ENCODE measurements around the gene SLC17A9. TPM values are rescaled to one million over a fixed set of nuclear protein-coding genes. Genes with fewer than 3 reads are reported as not detected.
"Not testable (repeated sequence)": the region's sequence is repeated elsewhere in the genome, so short reads cannot be mapped to it uniquely, and the experiment has no call there.

The SLC17A9 gene
- total RNA-seq, 1 donor from 2014 or later = 9.4 TPM

- no peak for DNase-seq (ENCODE audit: low read depth, low spot score)
Observed at GRCh38 chr20:62956387-62957135, 4.1 kb downstream of the SLC17A9 start.

- DNase-seq (ENCODE audit: low read depth, low spot score) = no peak
Observed at GRCh38 chr20:62957136-62958117, 4.9 kb downstream of the SLC17A9 start.

GRCh38 chr20:62958388-62959100, 6.0 kb downstream of the SLC17A9 start:
- no peak for DNase-seq (ENCODE audit: low read depth, low spot score)

GRCh38 chr20:62959101-62959971, 6.8 kb downstream of the SLC17A9 start:
- DNase-seq (ENCODE audit: low read depth, low spot score) = no peak

- no peak for DNase-seq (ENCODE audit: low read depth, low spot score)
Observed at GRCh38 chr20:62959998-62960436, 7.5 kb downstream of the SLC17A9 start.

GRCh38 chr20:62960446-62961309, 8.2 kb downstream of the SLC17A9 start:
- not testable (repeated sequence) for DNase-seq (ENCODE audit: low read depth, low spot score)

GRCh38 chr20:62961310-62961783, 8.8 kb downstream of the SLC17A9 start:
- DNase-seq (ENCODE audit: low read depth, low spot score) = no peak

- DNase-seq (ENCODE audit: low read depth, low spot score) = no peak
Observed at GRCh38 chr20:62961799-62962198, 9.3 kb downstream of the SLC17A9 start.

- no peak for DNase-seq (ENCODE audit: low read depth, low spot score)
Observed at GRCh38 chr20:62962221-62962879, 9.8 kb downstream of the SLC17A9 start.

GRCh38 chr20:62962891-62963613, 10.5 kb downstream of the SLC17A9 start:
- DNase-seq (ENCODE audit: low read depth, low spot score) = no peak

- DNase-seq (ENCODE audit: low read depth, low spot score) = no peak
Observed at GRCh38 chr20:62963614-62964397, 11.3 kb downstream of the SLC17A9 start.

GRCh38 chr20:62964700-62965099, 12.2 kb downstream of the SLC17A9 start:
- DNase-seq (ENCODE audit: low read depth, low spot score) = no peak

- no peak for DNase-seq (ENCODE audit: low read depth, low spot score)
Observed at GRCh38 chr20:62965363-62965771, 12.9 kb downstream of the SLC17A9 start.

GRCh38 chr20:62966212-62967148, 14.0 kb downstream of the SLC17A9 start:
- no peak for DNase-seq (ENCODE audit: low read depth, low spot score)

GRCh38 chr20:62967149-62967501, 14.6 kb downstream of the SLC17A9 start:
- no peak for DNase-seq (ENCODE audit: low read depth, low spot score)

- no peak for DNase-seq (ENCODE audit: low read depth, low spot score)
Observed at GRCh38 chr20:62967628-62968351, 15.3 kb downstream of the SLC17A9 start.

Data from pulmonary artery endothelial cell (primary cell).